Sigmoid colon (tissue), 4 donors: Measurements from ENCODE around the gene MOB3B.

Experiments
- EP300 ChIP-seq, 4 donors: sonication (generic); formaldehyde crosslinking; IDR thresholded peaks; one replicate each; pipeline ENCODE4 v1.6.1; 2017; ENCODE audit warnings: antibody characterized with exemption in 4 of 4
- POLR2AphosphoS5 ChIP-seq, 4 donors: sonication (generic); formaldehyde crosslinking; IDR thresholded peaks; one replicate each; pipeline ENCODE4 v1.6.1; 2017; ENCODE audit warnings: antibody characterized with exemption in 4 of 4
- TF ChIP-seq, protein P1 (sequence below), 4 experiments: fragments of 450-650 bp in 3 of 4; fragments of 200-600 bp in 1 of 4; IDR thresholded peaks; one replicate each; pipeline ENCODE4 v1.5.1; 2016 to 2019; ENCODE audit warnings: antibody characterized with exemption in 4 of 4, mild to moderate bottlenecking in 3 of 4, moderate library complexity in 2 of 4

- TF ChIP-seq, protein P1, sequence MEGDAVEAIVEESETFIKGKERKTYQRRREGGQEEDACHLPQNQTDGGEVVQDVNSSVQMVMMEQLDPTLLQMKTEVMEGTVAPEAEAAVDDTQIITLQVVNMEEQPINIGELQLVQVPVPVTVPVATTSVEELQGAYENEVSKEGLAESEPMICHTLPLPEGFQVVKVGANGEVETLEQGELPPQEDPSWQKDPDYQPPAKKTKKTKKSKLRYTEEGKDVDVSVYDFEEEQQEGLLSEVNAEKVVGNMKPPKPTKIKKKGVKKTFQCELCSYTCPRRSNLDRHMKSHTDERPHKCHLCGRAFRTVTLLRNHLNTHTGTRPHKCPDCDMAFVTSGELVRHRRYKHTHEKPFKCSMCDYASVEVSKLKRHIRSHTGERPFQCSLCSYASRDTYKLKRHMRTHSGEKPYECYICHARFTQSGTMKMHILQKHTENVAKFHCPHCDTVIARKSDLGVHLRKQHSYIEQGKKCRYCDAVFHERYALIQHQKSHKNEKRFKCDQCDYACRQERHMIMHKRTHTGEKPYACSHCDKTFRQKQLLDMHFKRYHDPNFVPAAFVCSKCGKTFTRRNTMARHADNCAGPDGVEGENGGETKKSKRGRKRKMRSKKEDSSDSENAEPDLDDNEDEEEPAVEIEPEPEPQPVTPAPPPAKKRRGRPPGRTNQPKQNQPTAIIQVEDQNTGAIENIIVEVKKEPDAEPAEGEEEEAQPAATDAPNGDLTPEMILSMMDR (IDR thresholded peaks at IDR 0.05): no peak
- no peak for TF ChIP-seq POLR2AphosphoS5 (IDR thresholded peaks at IDR 0.05)
- no peak for TF ChIP-seq EP300 (IDR thresholded peaks at IDR 0.05)
These were observed 134.1 kb downstream of the MOB3B start for GRCh38 chr9:27395484-27395921.
